GM13976 (cell line): Measurements from ENCODE around the gene POMC.
"Not testable (repeated sequence)": the region's sequence is repeated elsewhere in the genome, so short reads cannot be mapped to it uniquely, and the experiment has no call there.

Experiments used
- DNase-seq: peaks from one replicate; pipeline ENCODE4 v3.0.0; 2012; ENCODE audit warnings: low spot score
- in situ Hi-C: fragments of 300-500 bp; cut with MboI; formaldehyde crosslinking; loops from one replicate; pipeline ENCODE4 v1.12.0; 2022; ENCODE audit warnings: low sequenced_read_pairs, mixed read lengths, inconsistent platforms; ENCODE audit not compliant: unreplicated experiment
- TF ChIP-seq, protein P1 (sequence below): IDR thresholded peaks from 2 replicates; pipeline ENCODE4 v1.5.1; 2012; ENCODE audit warnings: borderline replicate concordance, mild to moderate bottlenecking; ENCODE audit not compliant: insufficient read depth; ENCODE audit errors: extremely low read depth, missing control alignments, control extremely low read depth

The POMC gene

DNA sequence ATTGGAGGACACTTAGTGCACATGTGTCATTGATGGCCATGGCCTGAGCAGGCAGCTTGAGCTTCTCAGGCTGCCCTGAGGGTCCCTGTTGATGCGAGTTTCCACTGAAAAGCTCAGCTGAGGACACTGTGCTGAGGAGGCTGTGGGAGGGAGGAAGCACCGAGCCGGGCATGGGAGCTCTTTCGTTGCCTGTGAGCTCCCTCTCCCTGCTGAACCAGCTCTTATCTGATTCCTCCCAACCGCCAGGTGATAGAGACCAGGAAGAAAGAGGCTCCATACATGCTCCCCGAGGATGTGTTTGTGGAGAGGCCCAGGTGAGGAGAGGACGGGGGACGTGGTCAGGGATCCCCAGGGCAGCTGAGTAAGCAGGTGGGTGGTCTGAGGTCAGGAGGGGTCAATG, 27.3 kb downstream of the POMC start:
- in situ Hi-C loops = loop anchor here (25.0 kb wide), 1 partner anchor 729 kb away; no protein-coding TSS in a partner anchor
- TF ChIP-seq, protein P1, sequence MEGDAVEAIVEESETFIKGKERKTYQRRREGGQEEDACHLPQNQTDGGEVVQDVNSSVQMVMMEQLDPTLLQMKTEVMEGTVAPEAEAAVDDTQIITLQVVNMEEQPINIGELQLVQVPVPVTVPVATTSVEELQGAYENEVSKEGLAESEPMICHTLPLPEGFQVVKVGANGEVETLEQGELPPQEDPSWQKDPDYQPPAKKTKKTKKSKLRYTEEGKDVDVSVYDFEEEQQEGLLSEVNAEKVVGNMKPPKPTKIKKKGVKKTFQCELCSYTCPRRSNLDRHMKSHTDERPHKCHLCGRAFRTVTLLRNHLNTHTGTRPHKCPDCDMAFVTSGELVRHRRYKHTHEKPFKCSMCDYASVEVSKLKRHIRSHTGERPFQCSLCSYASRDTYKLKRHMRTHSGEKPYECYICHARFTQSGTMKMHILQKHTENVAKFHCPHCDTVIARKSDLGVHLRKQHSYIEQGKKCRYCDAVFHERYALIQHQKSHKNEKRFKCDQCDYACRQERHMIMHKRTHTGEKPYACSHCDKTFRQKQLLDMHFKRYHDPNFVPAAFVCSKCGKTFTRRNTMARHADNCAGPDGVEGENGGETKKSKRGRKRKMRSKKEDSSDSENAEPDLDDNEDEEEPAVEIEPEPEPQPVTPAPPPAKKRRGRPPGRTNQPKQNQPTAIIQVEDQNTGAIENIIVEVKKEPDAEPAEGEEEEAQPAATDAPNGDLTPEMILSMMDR = no peak
- DNase-seq = no peak

DNA sequence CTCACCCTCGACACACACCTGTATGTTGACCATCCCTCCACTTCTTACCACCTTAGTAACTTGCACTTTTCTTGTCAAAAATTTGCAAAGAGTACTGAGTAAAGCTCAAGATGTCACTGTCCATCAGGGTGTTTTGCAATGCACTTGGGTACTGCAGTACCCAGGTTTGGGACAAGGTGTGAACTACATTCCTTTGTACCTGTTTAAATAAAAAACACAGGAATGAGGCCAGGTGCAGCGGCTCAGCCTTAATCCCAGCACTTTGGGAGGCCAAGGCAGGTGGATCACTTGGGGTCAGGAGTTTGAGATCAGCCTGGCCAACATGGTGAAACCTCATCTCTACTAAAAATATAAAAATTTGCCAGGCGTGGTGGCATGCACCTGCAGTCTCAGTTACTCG, 27.8 kb downstream of the POMC start:
- in situ Hi-C loops = loop anchor here (25.0 kb wide), 1 partner anchor 728 kb away; no protein-coding TSS in a partner anchor
- DNase-seq = not testable (repeated sequence)

DNA sequence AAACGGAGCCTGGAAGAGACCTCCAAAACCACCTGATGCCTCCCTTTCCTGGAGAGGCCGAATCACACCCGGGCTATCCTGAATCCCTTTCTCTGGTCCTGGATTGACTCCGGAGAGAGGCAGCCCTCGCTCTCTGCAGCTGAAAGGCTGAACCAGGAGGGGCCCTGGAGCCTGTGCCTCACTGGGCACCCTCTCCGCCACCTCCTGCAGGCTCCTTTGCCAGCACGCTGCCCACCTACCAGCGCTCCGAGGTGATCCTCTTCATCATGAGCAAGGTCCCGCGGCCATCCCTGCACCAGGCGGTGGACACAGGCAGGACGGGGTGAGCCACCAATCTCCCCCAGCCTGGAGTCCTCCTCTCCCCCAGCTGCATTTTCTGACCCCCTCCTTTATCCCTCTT, 35.7 kb downstream of the POMC start:
- TF ChIP-seq, protein P1 = no peak
- in situ Hi-C loops = loop anchor here (25.0 kb wide), 1 partner anchor 720 kb away; no protein-coding TSS in a partner anchor
- no peak for DNase-seq

GRCh38 chr2:25132299-25132635, 36.1 kb downstream of the POMC start:
- DNase-seq = no peak
- TF ChIP-seq, protein P1 = no peak
- in situ Hi-C loops = loop anchor here (25.0 kb wide), 1 partner anchor 720 kb away; no protein-coding TSS in a partner anchor

GRCh38 chr2:25131567-25132298, 36.6 kb downstream of the POMC start:
- TF ChIP-seq, protein P1 = no peak
- in situ Hi-C loops = loop anchor here (25.0 kb wide), 1 partner anchor 719 kb away; no protein-coding TSS in a partner anchor
- peak; percentile 49 for DNase-seq

DNA sequence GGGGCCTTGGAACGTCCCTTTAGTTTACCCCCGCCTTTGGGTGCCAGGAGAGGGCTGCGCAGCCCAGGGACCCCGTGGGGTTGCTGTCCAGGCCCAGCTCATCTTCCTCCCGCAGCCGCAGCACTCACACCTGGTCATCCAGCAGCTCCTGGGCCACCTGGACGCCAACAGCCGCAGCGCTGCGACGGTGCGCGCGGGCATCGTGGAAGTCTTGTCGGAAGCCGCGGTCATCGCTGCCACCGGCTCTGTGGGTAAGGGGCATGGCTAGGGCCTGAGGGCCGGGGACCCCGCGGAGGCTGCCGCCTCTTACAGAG, 37.2 kb downstream of the POMC start:
- in situ Hi-C loops = loop anchor here (25.0 kb wide), 1 partner anchor 719 kb away; no protein-coding TSS in a partner anchor
- no peak for DNase-seq
- TF ChIP-seq, protein P1 = no peak

- in situ Hi-C loops = loop anchor here (10.0 to 25.0 kb wide), 2 partner anchors 145 to 718 kb away; no protein-coding TSS in a partner anchor
- no peak for DNase-seq
These were observed 38.4 kb downstream of the POMC start for GRCh38 chr2:25129901-25130520.

More at GRCh38 chr2:25129901-25130520, 38.4 kb downstream of the POMC start:
- TF ChIP-seq, protein P1 = no peak
